ENCODE results near the gene BID. TPM values are rescaled to one million over a fixed set of nuclear protein-coding genes. Genes with fewer than 3 reads are reported as not detected.

BID gene
- total RNA-seq, 1 experiment from 2014 or later, result 32.5 TPM

DNA sequence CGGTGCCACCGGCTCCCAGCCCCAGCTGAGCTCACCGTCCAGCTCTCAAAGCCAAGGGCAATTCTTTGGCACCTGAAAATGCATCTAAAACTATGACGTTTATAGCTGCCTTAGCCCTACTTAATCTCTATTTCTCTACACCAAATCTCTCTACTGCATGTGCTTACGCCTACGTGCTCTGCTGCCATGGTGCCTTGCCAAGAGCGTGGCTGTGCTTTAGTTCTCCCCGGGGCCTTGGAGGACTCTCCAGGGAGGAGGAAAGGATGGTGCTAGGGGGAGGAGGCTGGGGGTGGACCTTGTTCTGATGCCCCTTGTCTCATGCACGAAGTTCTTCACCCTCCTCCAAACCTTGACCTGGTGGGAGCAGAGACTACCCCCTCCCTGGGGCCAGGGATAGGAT, 9.0 kb upstream of the BID start:
- Mint-ChIP-seq H3K36me3 (no peaks in the 10 kb centered on the region), H3K27me3 (ENCODE audit: low read depth) (no peaks in the 10 kb centered on the region; the same call in 1 of the 2 replicates), H3K4me3 (no peak overlapping the region), H3K4me1 (peaks cover 26% of the 10 kb centered on the region), H3K9me3 (no peaks in the 10 kb centered on the region), H3K27ac (no peak overlapping the region)
- POLR2A ChIA-PET, result no interaction called here
- TF ChIP-seq NR3C1 (CRISPR knock-in tag; conservative IDR thresholded peaks at IDR 0.05; ENCODE audit: low read depth) (no peak), NFE2L1 (CRISPR knock-in tag; IDR thresholded peaks at IDR 0.05) (no peak), ETV6 (CRISPR knock-in tag; IDR thresholded peaks at IDR 0.05) (no peak), GRHL2 (CRISPR knock-in tag; IDR thresholded peaks at IDR 0.05; ENCODE audit: insufficient replicate concordance, severe bottlenecking) (no peak), ZNF396 (CRISPR knock-in tag; IDR thresholded peaks at IDR 0.05; ENCODE audit: borderline replicate concordance) (no peak), JAZF1 (CRISPR knock-in tag; IDR thresholded peaks at IDR 0.05) (no peak), PRRX2 (CRISPR knock-in tag; IDR thresholded peaks at IDR 0.05) (no peak), ZNF219 (CRISPR knock-in tag; IDR thresholded peaks at IDR 0.05; ENCODE audit: borderline replicate concordance) (no peak), TP53 (CRISPR knock-in tag; IDR thresholded peaks at IDR 0.05) (no peak), CREB1 (CRISPR knock-in tag; IDR thresholded peaks at IDR 0.05) (no peak)
- TF ChIP-seq, protein P1, sequence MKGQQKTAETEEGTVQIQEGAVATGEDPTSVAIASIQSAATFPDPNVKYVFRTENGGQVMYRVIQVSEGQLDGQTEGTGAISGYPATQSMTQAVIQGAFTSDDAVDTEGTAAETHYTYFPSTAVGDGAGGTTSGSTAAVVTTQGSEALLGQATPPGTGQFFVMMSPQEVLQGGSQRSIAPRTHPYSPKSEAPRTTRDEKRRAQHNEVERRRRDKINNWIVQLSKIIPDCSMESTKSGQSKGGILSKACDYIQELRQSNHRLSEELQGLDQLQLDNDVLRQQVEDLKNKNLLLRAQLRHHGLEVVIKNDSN (CRISPR knock-in tag; IDR thresholded peaks at IDR 0.05), result no peak
- TF ChIP-seq, protein P2, sequence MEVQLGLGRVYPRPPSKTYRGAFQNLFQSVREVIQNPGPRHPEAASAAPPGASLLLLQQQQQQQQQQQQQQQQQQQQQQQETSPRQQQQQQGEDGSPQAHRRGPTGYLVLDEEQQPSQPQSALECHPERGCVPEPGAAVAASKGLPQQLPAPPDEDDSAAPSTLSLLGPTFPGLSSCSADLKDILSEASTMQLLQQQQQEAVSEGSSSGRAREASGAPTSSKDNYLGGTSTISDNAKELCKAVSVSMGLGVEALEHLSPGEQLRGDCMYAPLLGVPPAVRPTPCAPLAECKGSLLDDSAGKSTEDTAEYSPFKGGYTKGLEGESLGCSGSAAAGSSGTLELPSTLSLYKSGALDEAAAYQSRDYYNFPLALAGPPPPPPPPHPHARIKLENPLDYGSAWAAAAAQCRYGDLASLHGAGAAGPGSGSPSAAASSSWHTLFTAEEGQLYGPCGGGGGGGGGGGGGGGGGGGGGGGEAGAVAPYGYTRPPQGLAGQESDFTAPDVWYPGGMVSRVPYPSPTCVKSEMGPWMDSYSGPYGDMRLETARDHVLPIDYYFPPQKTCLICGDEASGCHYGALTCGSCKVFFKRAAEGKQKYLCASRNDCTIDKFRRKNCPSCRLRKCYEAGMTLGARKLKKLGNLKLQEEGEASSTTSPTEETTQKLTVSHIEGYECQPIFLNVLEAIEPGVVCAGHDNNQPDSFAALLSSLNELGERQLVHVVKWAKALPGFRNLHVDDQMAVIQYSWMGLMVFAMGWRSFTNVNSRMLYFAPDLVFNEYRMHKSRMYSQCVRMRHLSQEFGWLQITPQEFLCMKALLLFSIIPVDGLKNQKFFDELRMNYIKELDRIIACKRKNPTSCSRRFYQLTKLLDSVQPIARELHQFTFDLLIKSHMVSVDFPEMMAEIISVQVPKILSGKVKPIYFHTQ (CRISPR knock-in tag; IDR thresholded peaks at IDR 0.05), result no peak
- TF ChIP-seq, protein P3, sequence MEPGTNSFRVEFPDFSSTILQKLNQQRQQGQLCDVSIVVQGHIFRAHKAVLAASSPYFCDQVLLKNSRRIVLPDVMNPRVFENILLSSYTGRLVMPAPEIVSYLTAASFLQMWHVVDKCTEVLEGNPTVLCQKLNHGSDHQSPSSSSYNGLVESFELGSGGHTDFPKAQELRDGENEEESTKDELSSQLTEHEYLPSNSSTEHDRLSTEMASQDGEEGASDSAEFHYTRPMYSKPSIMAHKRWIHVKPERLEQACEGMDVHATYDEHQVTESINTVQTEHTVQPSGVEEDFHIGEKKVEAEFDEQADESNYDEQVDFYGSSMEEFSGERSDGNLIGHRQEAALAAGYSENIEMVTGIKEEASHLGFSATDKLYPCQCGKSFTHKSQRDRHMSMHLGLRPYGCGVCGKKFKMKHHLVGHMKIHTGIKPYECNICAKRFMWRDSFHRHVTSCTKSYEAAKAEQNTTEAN (CRISPR knock-in tag; IDR thresholded peaks at IDR 0.05), result no peak
- TF ChIP-seq, protein P4, sequence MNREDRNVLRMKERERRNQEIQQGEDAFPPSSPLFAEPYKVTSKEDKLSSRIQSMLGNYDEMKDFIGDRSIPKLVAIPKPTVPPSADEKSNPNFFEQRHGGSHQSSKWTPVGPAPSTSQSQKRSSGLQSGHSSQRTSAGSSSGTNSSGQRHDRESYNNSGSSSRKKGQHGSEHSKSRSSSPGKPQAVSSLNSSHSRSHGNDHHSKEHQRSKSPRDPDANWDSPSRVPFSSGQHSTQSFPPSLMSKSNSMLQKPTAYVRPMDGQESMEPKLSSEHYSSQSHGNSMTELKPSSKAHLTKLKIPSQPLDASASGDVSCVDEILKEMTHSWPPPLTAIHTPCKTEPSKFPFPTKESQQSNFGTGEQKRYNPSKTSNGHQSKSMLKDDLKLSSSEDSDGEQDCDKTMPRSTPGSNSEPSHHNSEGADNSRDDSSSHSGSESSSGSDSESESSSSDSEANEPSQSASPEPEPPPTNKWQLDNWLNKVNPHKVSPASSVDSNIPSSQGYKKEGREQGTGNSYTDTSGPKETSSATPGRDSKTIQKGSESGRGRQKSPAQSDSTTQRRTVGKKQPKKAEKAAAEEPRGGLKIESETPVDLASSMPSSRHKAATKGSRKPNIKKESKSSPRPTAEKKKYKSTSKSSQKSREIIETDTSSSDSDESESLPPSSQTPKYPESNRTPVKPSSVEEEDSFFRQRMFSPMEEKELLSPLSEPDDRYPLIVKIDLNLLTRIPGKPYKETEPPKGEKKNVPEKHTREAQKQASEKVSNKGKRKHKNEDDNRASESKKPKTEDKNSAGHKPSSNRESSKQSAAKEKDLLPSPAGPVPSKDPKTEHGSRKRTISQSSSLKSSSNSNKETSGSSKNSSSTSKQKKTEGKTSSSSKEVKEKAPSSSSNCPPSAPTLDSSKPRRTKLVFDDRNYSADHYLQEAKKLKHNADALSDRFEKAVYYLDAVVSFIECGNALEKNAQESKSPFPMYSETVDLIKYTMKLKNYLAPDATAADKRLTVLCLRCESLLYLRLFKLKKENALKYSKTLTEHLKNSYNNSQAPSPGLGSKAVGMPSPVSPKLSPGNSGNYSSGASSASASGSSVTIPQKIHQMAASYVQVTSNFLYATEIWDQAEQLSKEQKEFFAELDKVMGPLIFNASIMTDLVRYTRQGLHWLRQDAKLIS (CRISPR knock-in tag; IDR thresholded peaks at IDR 0.05; ENCODE audit: borderline replicate concordance), result no peak
- no peak for ATAC-seq
- no peak for DNase-seq (ENCODE audit: low spot score)
- CTCF ChIA-PET, result interaction anchor here (6.7 to 7.2 kb wide), 2 partner anchors 12 to 41 kb away, joined by 92 to 302 read pairs; partner anchors contain the start of gene BID

DNA sequence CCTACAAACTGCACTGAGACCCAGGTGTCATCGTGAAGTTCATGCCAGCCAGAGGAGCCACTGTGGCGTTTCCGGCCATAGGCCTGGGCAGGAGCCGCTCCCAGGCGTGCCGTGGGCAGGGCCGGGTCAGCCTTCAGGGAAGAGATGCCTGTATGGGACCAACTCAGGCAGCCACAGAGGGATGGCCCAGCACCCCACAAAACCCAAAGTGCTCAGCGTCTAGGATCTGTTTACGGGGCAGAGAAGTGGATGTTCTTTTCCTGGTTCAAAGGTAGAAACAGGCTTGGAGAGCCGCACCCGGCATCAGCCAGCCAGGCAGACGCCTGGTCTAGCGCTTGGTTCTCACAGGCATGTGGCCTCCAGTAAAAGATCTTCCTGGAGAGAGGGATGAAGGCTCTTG, 8.4 kb upstream of the BID start:
- CTCF ChIA-PET, result interaction anchor here (1.0 to 7.2 kb wide), 5 partner anchors 12 to 293 kb away, joined by 3 to 302 read pairs (median 51); partner anchors contain the start of gene BID
- H3K4me1 Mint-ChIP-seq, result peaks cover 26% of the 10 kb centered on the region
- no peaks in the 10 kb centered on the region for H3K36me3 Mint-ChIP-seq
- H3K4me3 Mint-ChIP-seq, result no peak overlapping the region
- POLR2A ChIA-PET, result no interaction called here
- H3K27me3 Mint-ChIP-seq (ENCODE audit: low read depth), result no peaks in the 10 kb centered on the region; the same call in 1 of the 2 replicates
- H3K27ac Mint-ChIP-seq, result no peak overlapping the region
- no peaks in the 10 kb centered on the region for H3K9me3 Mint-ChIP-seq
- DNase-seq (ENCODE audit: low spot score) (no peak), ATAC-seq (no peak)
- TF ChIP-seq FOXJ3 (CRISPR knock-in tag; IDR thresholded peaks at IDR 0.05; ENCODE audit: borderline replicate concordance), result no peak
- TF ChIP-seq, protein P5, sequence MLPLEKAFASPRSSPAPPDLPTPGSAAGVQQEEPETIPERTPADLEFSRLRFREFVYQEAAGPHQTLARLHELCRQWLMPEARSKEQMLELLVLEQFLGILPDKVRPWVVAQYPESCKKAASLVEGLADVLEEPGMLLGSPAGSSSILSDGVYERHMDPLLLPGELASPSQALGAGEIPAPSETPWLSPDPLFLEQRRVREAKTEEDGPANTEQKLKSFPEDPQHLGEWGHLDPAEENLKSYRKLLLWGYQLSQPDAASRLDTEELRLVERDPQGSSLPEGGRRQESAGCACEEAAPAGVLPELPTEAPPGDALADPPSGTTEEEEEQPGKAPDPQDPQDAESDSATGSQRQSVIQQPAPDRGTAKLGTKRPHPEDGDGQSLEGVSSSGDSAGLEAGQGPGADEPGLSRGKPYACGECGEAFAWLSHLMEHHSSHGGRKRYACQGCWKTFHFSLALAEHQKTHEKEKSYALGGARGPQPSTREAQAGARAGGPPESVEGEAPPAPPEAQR (CRISPR knock-in tag; IDR thresholded peaks at IDR 0.05), result no peak
- TF ChIP-seq ESRRA (CRISPR knock-in tag; IDR thresholded peaks at IDR 0.05; ENCODE audit: borderline replicate concordance), result no peak
- TF ChIP-seq ZNF121 (CRISPR knock-in tag; IDR thresholded peaks at IDR 0.05), result no peak
- TF ChIP-seq, protein P6, sequence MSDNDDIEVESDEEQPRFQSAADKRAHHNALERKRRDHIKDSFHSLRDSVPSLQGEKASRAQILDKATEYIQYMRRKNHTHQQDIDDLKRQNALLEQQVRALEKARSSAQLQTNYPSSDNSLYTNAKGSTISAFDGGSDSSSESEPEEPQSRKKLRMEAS (CRISPR knock-in tag; IDR thresholded peaks at IDR 0.05), result no peak
- TF ChIP-seq, protein P7, sequence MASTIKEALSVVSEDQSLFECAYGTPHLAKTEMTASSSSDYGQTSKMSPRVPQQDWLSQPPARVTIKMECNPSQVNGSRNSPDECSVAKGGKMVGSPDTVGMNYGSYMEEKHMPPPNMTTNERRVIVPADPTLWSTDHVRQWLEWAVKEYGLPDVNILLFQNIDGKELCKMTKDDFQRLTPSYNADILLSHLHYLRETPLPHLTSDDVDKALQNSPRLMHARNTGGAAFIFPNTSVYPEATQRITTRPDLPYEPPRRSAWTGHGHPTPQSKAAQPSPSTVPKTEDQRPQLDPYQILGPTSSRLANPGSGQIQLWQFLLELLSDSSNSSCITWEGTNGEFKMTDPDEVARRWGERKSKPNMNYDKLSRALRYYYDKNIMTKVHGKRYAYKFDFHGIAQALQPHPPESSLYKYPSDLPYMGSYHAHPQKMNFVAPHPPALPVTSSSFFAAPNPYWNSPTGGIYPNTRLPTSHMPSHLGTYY (CRISPR knock-in tag; IDR thresholded peaks at IDR 0.05), result no peak
- TF ChIP-seq ZNF423 (CRISPR knock-in tag; IDR thresholded peaks at IDR 0.05), result no peak
- TF ChIP-seq IRF2 (CRISPR knock-in tag; IDR thresholded peaks at IDR 0.05; ENCODE audit: borderline replicate concordance, low read depth), result no peak

Measured in WTC11 (cell line).